Omental fat pad (tissue), 4 donors: ENCODE measurements around the gene KRTAP5-8. TPM values are rescaled to one million over a fixed set of nuclear protein-coding genes. Genes with fewer than 3 reads are reported as not detected.
"Not testable (repeated sequence)": the region's sequence is repeated elsewhere in the genome, so short reads cannot be mapped to it uniquely, and the experiment has no call there.

Experiments
- ATAC-seq: fragments of 150-250 bp; one replicate; pipeline ENCODE4 v1.9.1; 2016; ENCODE audit warnings: mild to moderate bottlenecking, moderate library complexity; ENCODE audit not compliant: low FRiP score
- DNase-seq: peaks from one replicate; pipeline ENCODE4 v3.0.0-alpha.2; 2019; ENCODE audit warnings: low spot score
- CTCF ChIP-seq, 3 donors: fragments of 450-650 bp; IDR thresholded peaks; one replicate each; pipeline ENCODE4 v1.5.1; 2016 to 2017; ENCODE audit warnings: antibody characterized with exemption in 3 of 3, mild to moderate bottlenecking in 3 of 3, moderate library complexity in 2 of 3
- total RNA-seq, 4 donors: library from RNA; depleted of rRNA; stranded (reverse); fragments of >200 nt; gene quantifications; one replicate each; pipeline ENCODE4 v1.1.0, GENCODE V29; 2016

The KRTAP5-8 gene
- total RNA-seq, 4 donors from 2014 or later: not detected

DNA sequence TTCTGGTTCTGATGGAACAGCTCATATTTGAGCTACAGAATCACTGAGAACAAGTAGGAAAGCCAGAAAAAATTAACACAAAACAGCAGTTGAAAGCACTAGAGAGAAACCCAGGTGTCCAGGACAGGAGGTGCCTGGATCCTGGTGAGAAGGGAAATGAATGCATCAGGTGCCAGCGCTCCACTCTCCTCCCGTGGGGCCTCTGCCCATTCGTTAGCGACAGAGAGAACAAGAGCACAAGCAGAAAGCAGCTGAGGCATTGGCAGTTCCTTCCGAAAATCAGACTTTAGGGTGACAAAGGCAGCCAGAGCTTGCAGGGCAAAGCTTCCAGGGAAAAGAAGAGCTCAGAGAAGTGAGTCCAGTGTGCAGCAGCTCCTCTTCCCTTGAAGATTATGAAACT lies 30.7 kb upstream of the KRTAP5-8 start:
- no peak for TF ChIP-seq CTCF (IDR thresholded peaks at IDR 0.05)
- DNase-seq (no peak), ATAC-seq (no peak)

DNA sequence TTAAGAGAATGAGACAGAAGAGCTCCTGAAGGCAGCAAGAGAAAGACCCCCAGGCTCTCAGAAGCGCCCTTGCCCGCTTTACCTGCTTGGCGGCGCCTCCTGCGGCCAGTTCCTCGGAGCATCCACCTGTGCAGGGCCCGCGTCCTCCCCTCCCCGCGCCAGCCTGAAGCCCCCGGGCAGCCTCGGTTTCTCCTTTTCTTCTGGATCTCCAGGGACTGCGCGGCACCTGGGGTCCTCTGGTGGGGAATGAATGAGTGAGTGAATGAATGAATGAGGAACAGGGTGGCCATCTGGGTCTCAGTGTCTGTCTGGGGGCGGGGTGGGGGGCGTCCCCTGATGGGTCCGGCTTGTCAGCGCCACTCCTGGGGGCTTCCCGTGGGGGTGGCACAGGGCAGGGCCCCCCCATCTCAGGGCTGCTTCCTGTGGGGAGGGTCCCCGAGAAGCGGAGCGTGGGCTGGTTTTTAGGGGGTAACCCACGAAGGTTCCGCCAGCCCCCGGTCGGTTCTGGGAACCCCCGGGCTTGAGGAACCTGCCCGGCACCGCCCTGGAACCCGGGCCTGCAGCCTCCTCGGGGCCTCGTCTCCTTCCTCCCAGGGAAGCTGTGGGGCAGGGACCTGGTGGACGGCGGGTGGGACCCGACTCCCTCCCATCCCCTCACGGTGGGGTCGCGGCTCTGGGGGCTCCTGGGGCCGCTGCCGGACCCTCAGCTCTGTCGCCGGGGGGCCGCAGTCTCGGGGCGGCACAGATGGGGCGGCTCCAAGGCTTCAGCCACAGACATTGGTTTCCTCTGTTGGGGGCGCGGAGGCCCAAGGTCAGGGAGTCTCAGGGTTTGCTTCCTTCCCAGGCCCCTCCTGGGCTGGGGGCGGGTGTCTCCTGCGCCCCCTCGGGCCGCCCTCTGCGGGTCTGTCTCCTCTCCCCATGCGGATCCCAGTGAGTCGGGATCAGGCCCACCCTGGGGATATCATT lies 19.0 kb upstream of the KRTAP5-8 start:
- ATAC-seq (no peak), DNase-seq (no peak)
- TF ChIP-seq CTCF (IDR thresholded peaks at IDR 0.05): no peak

- DNase-seq: no peak
- TF ChIP-seq CTCF (IDR thresholded peaks at IDR 0.05): no peak
- no peak for ATAC-seq
Measured at GRCh38 chr11:71519546-71519945, 18.3 kb upstream of the KRTAP5-8 start.

- no peak for DNase-seq
- ATAC-seq: no peak
- TF ChIP-seq CTCF (IDR thresholded peaks at IDR 0.05): no peak
Measured at GRCh38 chr11:71525188-71525937, 12.5 kb upstream of the KRTAP5-8 start.

DNA sequence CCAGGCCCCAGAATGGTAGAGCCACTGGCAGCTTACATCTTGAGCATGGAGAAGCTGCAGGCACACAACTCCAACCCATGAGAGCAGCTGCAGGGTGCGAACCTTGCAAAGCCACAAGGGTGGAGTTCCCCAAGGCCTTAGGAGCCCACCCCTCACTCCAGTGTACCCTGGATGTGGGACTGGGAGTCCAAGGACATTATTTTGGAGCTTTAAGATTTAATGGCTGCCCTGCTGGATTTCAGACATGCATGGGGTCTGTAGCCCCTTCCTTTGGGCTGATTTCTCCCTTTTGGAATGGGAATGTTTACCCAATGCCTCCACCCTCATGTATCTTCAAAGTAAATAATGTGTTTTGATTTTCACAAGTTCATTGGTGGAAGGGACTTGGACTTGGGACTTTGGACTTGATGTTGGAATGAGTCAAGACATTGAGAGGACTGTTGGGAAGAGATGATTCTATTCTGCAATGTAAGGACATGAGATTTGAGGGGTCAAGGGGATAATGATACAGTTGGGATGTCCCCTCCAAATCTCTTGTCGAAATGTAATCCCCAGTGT lies 11.8 kb upstream of the KRTAP5-8 start:
- DNase-seq (no peak), ATAC-seq (no peak)
- TF ChIP-seq CTCF (IDR thresholded peaks at IDR 0.05): no peak

DNA sequence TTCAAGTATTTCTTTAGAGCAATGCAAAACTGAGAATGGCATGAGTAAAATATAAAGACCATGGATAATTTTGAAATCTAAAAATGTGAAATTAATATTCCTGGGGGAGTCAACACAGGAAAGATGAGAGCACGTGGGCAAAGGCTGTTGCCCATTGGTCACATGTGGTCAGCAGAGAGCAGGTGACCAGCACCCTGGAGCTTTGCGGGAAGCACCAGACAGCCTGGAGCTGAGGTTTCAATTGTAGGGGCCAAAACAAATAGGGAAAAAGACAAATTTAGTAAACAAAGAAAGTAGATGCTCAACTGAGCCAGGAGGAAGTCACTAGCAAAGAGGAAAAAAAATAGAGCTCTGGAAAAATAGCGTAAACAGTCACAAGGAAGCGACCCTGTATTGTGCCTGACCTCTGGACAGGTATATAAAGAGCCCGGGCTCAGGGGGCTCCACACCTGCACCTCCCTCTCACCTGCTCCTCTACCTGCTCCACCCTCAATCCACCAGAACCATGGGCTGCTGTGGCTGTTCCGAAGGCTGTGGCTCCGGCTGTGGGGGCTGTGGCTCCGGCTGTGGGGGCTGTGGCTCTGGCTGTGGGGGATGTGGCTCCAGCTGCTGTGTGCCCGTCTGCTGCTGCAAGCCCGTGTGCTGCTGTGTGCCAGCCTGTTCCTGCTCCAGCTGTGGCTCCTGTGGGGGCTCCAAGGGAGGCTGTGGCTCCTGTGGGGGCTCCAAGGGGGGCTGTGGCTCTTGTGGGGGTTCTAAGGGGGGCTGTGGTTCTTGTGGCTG lies 10.8 kb upstream of the KRTAP5-8 start, which contains the start of gene KRTAP5-7:
Gene KRTAP5-7 (plus strand): TSS at position 472 of the 780 bp plus-strand sequence. CDS start 34 bp downstream, at position 506.
- not testable (repeated sequence) for ATAC-seq, DNase-seq
